Stimulated activated CD8-positive, alpha-beta memory T cell treated with anti-CD3 and anti-CD28 coated beads, Interleukin-7, amount 100 ng/mL, for 24 hours (primary cell): Measurements from ENCODE around the gene DARS1.
"Not testable (repeated sequence)": the region's sequence is repeated elsewhere in the genome, so short reads cannot be mapped to it uniquely, and the experiment has no call there.

ENCODE experiments used
- DNase-seq: peaks from one replicate; pipeline ENCODE4 v3.0.0-alpha.2; 2020; ENCODE audit warnings: low read depth

Gene DARS1

GRCh38 chr2:135984199-135985017 is 1.0 kb downstream of the DARS1 start:
- DNase-seq: no peak

DNA sequence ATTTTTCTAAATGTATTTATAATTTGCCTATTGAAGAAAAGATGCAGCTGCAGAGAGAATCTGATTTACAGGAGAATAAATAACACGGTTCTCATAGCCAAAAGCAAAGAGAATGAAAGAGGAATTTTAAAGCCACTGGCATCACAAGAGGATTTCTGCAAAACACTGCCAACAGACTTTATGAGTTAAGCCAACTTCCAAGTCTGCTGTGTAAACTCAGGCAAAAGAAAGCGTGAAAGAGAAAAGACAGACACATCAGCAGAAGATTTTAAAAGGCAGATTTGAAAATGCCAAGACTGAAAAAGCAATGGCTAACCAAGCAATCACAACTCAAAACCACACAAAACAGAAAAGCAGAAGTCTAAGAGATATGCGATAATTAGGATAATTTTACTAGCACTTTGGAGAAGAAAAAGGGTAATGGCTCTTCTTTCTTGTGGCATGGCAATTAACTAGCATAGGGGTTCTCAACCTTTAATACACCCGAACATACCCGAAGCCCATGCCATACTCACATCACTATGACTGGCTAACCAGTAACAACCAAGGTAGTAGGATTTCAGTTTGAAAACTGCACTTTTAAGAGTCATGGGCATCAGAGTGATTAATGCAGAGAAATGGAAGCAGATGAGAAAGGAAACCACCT is 4.9 kb downstream of the DARS1 start:
- no peak for DNase-seq

GRCh38 chr2:135975702-135976101 is 9.7 kb downstream of the DARS1 start:
- DNase-seq: no peak

- DNase-seq: no peak
These were observed 11.4 kb downstream of the DARS1 start for GRCh38 chr2:135974036-135974435.

DNA sequence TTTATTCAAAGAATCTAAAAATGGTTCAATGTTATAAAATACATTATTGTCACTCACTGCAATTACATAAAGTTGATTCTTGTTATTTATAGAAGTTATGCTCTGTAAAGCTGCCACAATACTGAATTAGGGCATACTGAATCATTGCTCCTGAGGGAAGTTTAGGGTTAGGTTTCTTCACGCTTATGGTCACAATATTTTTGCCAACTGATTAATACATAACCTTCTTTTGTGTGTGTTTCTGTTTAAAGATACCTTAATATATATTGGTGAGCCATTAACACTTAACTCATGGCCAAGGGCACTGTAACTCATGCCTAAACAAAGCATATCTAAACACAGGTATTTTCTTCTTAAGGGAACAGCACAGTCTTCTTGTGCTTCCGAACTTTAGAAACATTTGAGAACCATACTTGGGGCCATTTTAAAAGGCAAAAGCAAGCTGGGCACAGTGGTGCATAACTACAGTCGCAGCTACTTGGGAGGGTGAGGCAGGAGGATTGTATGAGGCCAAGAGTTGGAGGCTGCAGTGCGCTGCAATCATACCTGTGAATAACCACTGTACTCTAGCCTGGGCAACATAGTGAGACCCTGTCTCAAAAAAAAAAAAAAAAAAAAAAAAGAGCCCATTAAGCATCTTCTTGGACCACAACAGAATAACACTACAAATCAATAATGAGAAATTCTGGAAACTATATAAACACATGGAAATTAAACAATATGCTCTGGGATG is 15.6 kb downstream of the DARS1 start:
- no peak for DNase-seq

- DNase-seq: no peak
These were observed 19.7 kb downstream of the DARS1 start for GRCh38 chr2:135965756-135966155.

DNA sequence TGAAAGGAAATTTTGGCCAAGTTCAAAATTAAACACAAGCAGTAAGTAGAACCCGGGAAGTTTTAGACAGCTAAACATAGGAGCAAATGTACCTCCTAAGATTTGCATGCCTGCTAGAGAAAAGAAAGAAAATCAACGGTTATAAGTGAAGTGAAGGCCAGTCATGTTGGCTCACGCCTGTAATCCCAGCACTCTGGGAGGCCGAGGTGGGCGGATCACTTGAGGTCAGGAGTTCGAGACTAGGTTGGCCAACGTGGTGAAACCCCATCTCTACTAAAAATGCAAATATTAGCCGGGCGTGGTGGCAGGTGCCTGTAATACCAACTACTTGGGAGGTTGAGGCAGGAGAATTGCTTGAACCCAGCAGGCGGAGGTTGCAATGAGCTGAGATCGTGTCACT is 21.0 kb downstream of the DARS1 start:
- DNase-seq: not testable (repeated sequence)

DNA sequence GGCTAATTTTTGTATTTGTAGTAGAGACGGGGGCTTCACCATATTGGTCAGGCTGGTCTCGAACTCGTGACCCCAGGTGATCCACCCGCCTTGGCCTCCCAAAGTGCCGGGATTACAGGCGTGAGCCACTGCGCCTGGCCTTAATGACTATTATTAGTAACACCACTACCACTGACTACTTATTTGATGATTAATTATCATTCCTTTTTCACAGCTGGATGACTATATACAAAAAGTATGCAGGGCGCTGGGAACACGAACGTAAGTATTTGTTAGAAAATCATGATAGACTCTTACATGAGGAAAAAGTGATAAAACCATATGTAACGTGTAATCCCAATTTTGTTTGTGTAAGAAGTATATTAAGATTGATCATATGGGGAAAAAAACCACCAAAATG is 21.6 kb downstream of the DARS1 start:
- DNase-seq: no peak

GRCh38 chr2:135962366-135963123 is 22.9 kb downstream of the DARS1 start:
- no peak for DNase-seq

GRCh38 chr2:135960656-135961551 is 24.5 kb downstream of the DARS1 start:
- DNase-seq: no peak

DNA sequence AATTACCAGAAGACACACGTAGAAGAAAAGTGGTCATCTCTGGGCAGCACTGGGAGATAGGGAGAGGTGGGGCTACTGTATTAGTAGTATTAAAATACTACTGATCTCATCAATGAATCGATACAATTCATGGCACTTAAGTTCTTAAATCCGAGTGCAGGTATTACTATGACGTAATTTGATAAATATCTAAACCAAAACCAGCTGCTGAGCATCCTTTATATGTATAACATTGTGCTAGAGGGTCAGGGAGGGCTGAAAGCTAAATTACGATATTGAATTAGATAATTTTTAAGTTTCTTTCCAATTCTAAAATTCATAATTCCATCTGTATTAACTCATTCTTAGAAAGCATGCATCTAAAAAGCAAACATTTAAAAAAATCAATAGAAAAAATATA is 25.3 kb downstream of the DARS1 start:
- DNase-seq: no peak

DNA sequence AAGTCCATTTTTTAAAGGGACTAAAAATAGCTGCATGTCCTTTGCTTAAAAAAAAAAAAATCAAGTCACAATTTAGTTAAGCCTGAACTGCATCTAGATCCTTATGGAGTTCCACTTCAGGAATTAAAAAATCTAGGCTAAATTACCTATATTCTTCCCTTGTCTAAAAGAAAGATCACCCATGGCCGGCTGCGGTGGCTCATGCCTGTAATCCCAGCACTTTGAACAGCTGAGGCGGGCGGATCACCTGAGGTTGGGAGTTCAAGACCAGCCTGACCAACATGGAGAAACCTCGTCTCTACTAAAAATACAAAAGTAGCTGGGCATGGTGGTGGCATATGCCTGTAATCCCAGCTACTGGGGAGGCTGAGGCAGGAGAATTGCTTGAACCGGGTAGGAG is 26.5 kb downstream of the DARS1 start:
- not testable (repeated sequence) for DNase-seq

DNA sequence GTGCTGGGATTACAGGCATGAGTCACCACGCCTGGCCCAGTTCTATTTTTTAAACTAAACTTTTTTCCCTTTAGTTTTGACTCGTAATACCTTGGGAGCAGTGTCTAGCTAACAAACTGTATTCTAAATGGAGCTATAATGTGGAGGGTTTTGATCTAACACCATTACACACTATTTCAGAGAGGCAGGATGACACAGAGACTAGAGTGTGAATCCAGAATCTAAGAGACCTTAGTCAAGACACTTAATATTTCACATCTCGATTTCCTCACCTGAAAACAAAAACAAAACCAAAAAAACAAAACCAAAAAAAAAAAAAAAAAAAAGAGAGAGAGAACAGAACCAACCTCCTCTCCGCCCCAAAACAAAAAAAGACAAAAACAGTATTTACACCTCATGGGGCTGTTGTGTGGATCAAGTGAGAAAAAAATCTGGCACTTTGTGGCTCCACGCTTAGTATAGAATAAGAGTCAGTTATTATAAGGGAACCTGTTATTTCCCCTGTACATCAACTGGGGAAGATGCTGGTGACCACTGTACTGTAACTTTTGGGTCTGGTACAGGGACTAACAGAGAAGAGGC is 31.3 kb downstream of the DARS1 start:
- DNase-seq: no peak

GRCh38 chr2:135952891-135953290 is 32.5 kb downstream of the DARS1 start:
- no peak for DNase-seq

DNA sequence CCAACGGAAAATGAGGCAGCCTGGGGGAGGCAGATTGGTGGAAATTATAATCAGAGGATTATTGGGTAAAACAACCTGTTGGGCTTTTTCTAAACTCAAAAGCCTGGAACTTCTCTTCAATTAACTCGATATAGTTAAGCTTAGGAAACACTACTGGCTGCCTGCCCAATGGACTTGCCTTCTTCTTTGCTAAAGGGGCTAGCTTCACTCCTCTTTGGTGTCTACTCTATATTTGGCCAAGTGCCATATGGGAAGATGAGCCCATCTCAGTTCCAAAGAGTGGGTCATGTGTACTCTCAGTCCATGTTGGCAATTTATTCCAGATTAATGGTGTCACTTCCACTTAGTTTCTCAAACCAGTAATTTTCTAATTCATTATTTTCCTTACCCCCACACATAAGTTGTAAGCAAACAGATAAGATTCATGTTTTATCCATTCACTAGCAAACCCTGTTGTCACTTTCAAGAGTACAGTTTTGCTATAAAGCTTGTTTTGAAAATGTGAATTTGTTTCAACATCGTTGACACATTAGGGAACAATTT is 34.3 kb downstream of the DARS1 start:
- DNase-seq: no peak

GRCh38 chr2:135949451-135950234 is 35.8 kb downstream of the DARS1 start:
- no peak for DNase-seq

- no peak for DNase-seq
These were observed 36.6 kb downstream of the DARS1 start for GRCh38 chr2:135948642-135949355.

- DNase-seq: no peak
These were observed 37.3 kb downstream of the DARS1 start for GRCh38 chr2:135948141-135948540.

DNA sequence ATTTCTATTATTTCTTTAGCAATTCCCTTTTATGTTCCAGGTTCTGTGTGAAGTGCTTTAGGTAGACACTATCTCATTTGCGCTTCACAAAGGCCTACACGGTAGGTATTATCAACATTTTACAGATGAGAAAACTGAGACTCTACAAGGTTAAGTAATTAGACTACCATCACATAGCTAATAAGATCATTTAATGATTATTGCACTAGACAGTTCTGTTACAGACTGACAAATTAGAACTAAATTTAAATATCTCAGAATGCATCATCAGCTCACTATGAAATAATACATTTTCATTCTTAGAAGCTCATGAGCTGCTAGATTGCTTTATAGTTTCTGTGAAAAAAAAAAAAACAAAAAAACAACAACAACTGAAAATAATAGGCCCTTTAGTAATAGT is 37.9 kb downstream of the DARS1 start:
- no peak for DNase-seq
